Measurements from ENCODE around the gene TP53I13.

GRCh38 chr17:29608986-29609385 lies 40.5 kb downstream of the TP53I13 start:
- TF ChIP-seq, protein P1, sequence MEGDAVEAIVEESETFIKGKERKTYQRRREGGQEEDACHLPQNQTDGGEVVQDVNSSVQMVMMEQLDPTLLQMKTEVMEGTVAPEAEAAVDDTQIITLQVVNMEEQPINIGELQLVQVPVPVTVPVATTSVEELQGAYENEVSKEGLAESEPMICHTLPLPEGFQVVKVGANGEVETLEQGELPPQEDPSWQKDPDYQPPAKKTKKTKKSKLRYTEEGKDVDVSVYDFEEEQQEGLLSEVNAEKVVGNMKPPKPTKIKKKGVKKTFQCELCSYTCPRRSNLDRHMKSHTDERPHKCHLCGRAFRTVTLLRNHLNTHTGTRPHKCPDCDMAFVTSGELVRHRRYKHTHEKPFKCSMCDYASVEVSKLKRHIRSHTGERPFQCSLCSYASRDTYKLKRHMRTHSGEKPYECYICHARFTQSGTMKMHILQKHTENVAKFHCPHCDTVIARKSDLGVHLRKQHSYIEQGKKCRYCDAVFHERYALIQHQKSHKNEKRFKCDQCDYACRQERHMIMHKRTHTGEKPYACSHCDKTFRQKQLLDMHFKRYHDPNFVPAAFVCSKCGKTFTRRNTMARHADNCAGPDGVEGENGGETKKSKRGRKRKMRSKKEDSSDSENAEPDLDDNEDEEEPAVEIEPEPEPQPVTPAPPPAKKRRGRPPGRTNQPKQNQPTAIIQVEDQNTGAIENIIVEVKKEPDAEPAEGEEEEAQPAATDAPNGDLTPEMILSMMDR (IDR thresholded peaks at IDR 0.05; ENCODE audit: low read depth, low read length), result no peak
- TF ChIP-seq, protein P2, sequence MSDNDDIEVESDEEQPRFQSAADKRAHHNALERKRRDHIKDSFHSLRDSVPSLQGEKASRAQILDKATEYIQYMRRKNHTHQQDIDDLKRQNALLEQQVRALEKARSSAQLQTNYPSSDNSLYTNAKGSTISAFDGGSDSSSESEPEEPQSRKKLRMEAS (IDR thresholded peaks at IDR 0.05; ENCODE audit: low read depth, low read length), result no peak
